Measurements from ENCODE around the gene PSMD2. TPM values are rescaled to one million over a fixed set of nuclear protein-coding genes. Genes with fewer than 3 reads are reported as not detected.
"Not testable (repeated sequence)": the region's sequence is repeated elsewhere in the genome, so short reads cannot be mapped to it uniquely, and the experiment has no call there.

PSMD2 gene
- total RNA-seq, 3 donors from 2014 or later (not counting 1 experiment from before 2014, with no cell fraction given) = 218 to 237 (median 231) TPM

GRCh38 chr3:184337981-184338380, 38.9 kb downstream of the PSMD2 start:
- Mint-ChIP-seq H3K36me3 (no peaks in the 10 kb centered on the region), H3K9me3 (no peaks in the 10 kb centered on the region), H3K4me1 (peaks cover 17 to 45% of the 10 kb centered on the region in 2 donors), H3K27me3 (ENCODE audit: low read depth in 2 of 2) (peaks cover 0 to 7% of the 10 kb centered on the region in 2 donors), H3K27ac (peak overlapping the region in 1 of 2 donors; percentile 80), H3K4me3 (peak overlapping the region; percentile 7)
- Histone ChIP-seq H3K9me3 (ENCODE audit: control insufficient read depth, insufficient read depth, low read length) (no peaks in the 10 kb centered on the region), H3K27me3 (ENCODE audit: control insufficient read depth, insufficient read depth, low read length) (no peaks in the 10 kb centered on the region), H3K4me1 (ENCODE audit: control insufficient read depth, insufficient read depth, low read length) (peaks cover 23% of the 10 kb centered on the region), H3K4me3 (ENCODE audit: low read length) (no peak overlapping the region), H3K27ac (ENCODE audit: low read length) (no peak overlapping the region), H3K36me3 (ENCODE audit: control insufficient read depth, insufficient read depth, low read length) (peaks cover 23% of the 10 kb centered on the region)
- intact Hi-C loops (cut with micrococcal nuclease) = no loop called here
- no peak for DNase-seq
- WGBS (ENCODE audit: insufficient coverage) = 82% methylated on average over 7 of the region's 7 CpGs
- ATAC-seq = no peak
- no peak for TF ChIP-seq CTCF (IDR thresholded peaks at IDR 0.05)

- Histone ChIP-seq H3K27me3 (ENCODE audit: control insufficient read depth, insufficient read depth, low read length) (no peaks in the 10 kb centered on the region), H3K4me3 (ENCODE audit: low read length) (no peak overlapping the region), H3K4me1 (ENCODE audit: control insufficient read depth, insufficient read depth, low read length) (peaks cover 23% of the 10 kb centered on the region), H3K27ac (ENCODE audit: low read length) (no peak overlapping the region), H3K9me3 (ENCODE audit: control insufficient read depth, insufficient read depth, low read length) (no peaks in the 10 kb centered on the region), H3K36me3 (ENCODE audit: control insufficient read depth, insufficient read depth, low read length) (peaks cover 18% of the 10 kb centered on the region)
- intact Hi-C loops (cut with micrococcal nuclease) = no loop called here
- ATAC-seq (no peak), DNase-seq (peak in 1 of 2 donors; percentile 54)
- Mint-ChIP-seq H3K4me1 (peaks cover 17 to 45% of the 10 kb centered on the region in 2 donors), H3K27me3 (ENCODE audit: low read depth in 2 of 2) (peaks cover 0 to 7% of the 10 kb centered on the region in 2 donors), H3K27ac (no peak overlapping the region), H3K36me3 (no peaks in the 10 kb centered on the region), H3K9me3 (no peaks in the 10 kb centered on the region), H3K4me3 (no peak overlapping the region)
- TF ChIP-seq CTCF (IDR thresholded peaks at IDR 0.05) = no peak
- whole genome bisulfite sequencing (ENCODE audit: insufficient coverage) = 64% methylated on average over 37 of the region's 37 CpGs
Observed at GRCh38 chr3:184338511-184338945, 39.5 kb downstream of the PSMD2 start.

- Histone ChIP-seq H3K27me3 (ENCODE audit: control insufficient read depth, insufficient read depth, low read length) (no peaks in the 10 kb centered on the region), H3K27ac (ENCODE audit: low read length) (no peak overlapping the region), H3K4me3 (ENCODE audit: low read length) (no peak overlapping the region), H3K36me3 (ENCODE audit: control insufficient read depth, insufficient read depth, low read length) (peaks cover 18% of the 10 kb centered on the region), H3K9me3 (ENCODE audit: control insufficient read depth, insufficient read depth, low read length) (no peaks in the 10 kb centered on the region), H3K4me1 (ENCODE audit: control insufficient read depth, insufficient read depth, low read length) (peaks cover 23% of the 10 kb centered on the region)
- H3K4me1 Mint-ChIP-seq = peaks cover 17 to 41% of the 10 kb centered on the region in 2 donors
- H3K9me3 Mint-ChIP-seq = no peaks in the 10 kb centered on the region
- no peak for DNase-seq
- 91% methylated on average over 8 of the region's 8 CpGs for WGBS (ENCODE audit: insufficient coverage)
- no peak for TF ChIP-seq CTCF (IDR thresholded peaks at IDR 0.05)
- no peak overlapping the region for H3K4me3 Mint-ChIP-seq
- ATAC-seq = no peak
- H3K36me3 Mint-ChIP-seq = no peaks in the 10 kb centered on the region
- H3K27ac Mint-ChIP-seq = no peak overlapping the region
- peaks cover 0 to 7% of the 10 kb centered on the region in 2 donors for H3K27me3 Mint-ChIP-seq (ENCODE audit: low read depth in 2 of 2)
- intact Hi-C loops (cut with micrococcal nuclease) = no loop called here
Observed at GRCh38 chr3:184339001-184339400, 40.0 kb downstream of the PSMD2 start.

GRCh38 chr3:184339451-184340135, 40.6 kb downstream of the PSMD2 start:
- ATAC-seq; H3K27ac ChIP-seq (ENCODE audit: low read length); H3K27ac Mint-ChIP-seq; H3K9me3 ChIP-seq (ENCODE audit: control insufficient read depth, insufficient read depth, low read length); H3K36me3 Mint-ChIP-seq; H3K9me3 Mint-ChIP-seq; H3K4me3 Mint-ChIP-seq; H3K4me3 ChIP-seq (ENCODE audit: low read length); intact Hi-C loops (cut with micrococcal nuclease); H3K27me3 ChIP-seq (ENCODE audit: control insufficient read depth, insufficient read depth, low read length); DNase-seq; H3K27me3 Mint-ChIP-seq (ENCODE audit: low read depth in 2 of 2): not testable (repeated sequence)
- peaks cover 12% of the 10 kb centered on the region for H3K36me3 ChIP-seq (ENCODE audit: control insufficient read depth, insufficient read depth, low read length)
- H3K4me1 Mint-ChIP-seq = peaks cover 17 to 36% of the 10 kb centered on the region in 2 donors
- H3K4me1 ChIP-seq (ENCODE audit: control insufficient read depth, insufficient read depth, low read length) = peaks cover 23% of the 10 kb centered on the region
- WGBS (ENCODE audit: insufficient coverage) = 97% methylated on average over 19 of the region's 19 CpGs

All from natural killer cell (primary cell).